ENCODE results near the gene MGAT5. TPM values are rescaled to one million over a fixed set of nuclear protein-coding genes. Genes with fewer than 3 reads are reported as not detected.

Gene MGAT5
- total RNA-seq, 4 donors from 2014 or later = 32.4 to 65.9 (median 46.6) TPM

DNA sequence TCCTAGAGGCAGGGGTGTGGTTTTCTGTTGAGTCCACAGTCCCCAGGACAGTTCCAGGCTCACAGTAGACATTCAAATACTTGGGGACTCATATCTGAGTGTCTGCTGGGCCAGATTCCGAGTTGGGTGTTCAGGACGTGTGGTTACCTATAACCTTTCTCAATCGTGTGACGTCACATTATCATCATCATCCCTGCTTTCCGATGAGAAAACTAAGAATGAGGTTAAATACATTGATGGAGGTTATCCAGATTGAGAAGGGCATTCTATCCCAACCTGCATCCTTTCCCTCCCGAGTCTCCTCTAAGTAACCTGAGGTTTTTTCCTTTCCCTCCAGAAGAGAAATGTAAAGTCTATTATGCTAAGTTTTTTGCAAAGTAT is 204.6 kb downstream of the MGAT5 start:
- no peak overlapping the region for H3K27ac ChIP-seq
- TF ChIP-seq POLR2AphosphoS5 (IDR thresholded peaks at IDR 0.05) = no peak
- TF ChIP-seq EP300 (IDR thresholded peaks at IDR 0.05) = no peak
- TF ChIP-seq, protein P1, sequence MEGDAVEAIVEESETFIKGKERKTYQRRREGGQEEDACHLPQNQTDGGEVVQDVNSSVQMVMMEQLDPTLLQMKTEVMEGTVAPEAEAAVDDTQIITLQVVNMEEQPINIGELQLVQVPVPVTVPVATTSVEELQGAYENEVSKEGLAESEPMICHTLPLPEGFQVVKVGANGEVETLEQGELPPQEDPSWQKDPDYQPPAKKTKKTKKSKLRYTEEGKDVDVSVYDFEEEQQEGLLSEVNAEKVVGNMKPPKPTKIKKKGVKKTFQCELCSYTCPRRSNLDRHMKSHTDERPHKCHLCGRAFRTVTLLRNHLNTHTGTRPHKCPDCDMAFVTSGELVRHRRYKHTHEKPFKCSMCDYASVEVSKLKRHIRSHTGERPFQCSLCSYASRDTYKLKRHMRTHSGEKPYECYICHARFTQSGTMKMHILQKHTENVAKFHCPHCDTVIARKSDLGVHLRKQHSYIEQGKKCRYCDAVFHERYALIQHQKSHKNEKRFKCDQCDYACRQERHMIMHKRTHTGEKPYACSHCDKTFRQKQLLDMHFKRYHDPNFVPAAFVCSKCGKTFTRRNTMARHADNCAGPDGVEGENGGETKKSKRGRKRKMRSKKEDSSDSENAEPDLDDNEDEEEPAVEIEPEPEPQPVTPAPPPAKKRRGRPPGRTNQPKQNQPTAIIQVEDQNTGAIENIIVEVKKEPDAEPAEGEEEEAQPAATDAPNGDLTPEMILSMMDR (IDR thresholded peaks at IDR 0.05) = no peak
- TF ChIP-seq POLR2A (IDR thresholded peaks at IDR 0.05) = no peak
- H3K9me3 ChIP-seq = no peaks in the 10 kb centered on the region
- H3K27me3 ChIP-seq = no peaks in the 10 kb centered on the region
- peaks cover 0 to 7% of the 10 kb centered on the region in 2 donors for H3K36me3 ChIP-seq
- 40 to 88% methylated on average over 1 to 5 of the region's 6 CpGs for WGBS, 2 donors (ENCODE audit: low coverage in 1 of 2)
- ATAC-seq = no peak
- no peak overlapping the region for H3K4me3 ChIP-seq
- no peaks in the 10 kb centered on the region for H3K4me1 ChIP-seq

GRCh38 chr2:134458950-134459349 is 205.1 kb downstream of the MGAT5 start:
- no peak for ATAC-seq
- Histone ChIP-seq H3K4me3 (no peak overlapping the region), H3K36me3 (peaks cover 0 to 7% of the 10 kb centered on the region in 2 donors), H3K27me3 (no peaks in the 10 kb centered on the region), H3K9me3 (no peaks in the 10 kb centered on the region), H3K4me1 (no peaks in the 10 kb centered on the region), H3K27ac (no peak overlapping the region)
- TF ChIP-seq POLR2A (IDR thresholded peaks at IDR 0.05) = no peak
- WGBS, 2 donors (ENCODE audit: low coverage in 1 of 2) = 96% methylated on average over 4 of the region's 10 CpGs; no CpG with 5 or more reads in 1 of the 2 donors

DNA sequence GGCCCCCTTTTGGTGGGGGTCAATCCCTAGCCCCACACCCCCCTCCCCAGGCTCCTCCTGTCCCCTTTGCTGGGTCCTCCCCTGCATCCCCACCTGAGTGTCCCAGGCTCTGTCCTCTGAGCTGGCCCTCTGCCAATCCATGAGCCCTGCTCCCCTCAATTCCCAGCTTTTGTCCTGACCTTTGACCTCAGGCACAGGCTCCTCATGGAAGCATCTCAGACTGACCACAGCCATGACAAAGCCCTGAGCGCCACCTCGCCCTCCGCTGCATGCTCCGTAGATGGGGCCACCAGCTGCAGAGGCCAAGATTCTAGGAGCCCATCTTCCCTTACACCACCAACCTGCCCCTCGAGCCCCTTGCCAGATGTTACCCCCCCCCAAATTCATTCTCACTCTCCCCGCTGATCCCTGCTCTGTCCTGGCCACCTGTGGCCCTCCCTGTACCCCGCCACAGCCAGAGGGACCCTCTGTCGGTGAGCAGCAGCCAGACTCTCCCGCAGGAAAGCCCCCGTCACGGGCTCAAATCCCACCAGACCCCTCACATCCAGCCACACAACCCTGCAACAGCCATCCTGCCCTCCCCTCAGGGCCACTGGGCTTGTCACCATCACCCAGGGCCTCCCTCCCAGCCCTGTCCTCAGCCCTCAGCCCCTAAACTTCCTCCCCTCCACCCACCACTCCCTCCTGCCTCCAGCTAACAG is 206.0 kb downstream of the MGAT5 start:
- Histone ChIP-seq H3K36me3 (peaks cover 0 to 7% of the 10 kb centered on the region in 2 donors), H3K9me3 (no peaks in the 10 kb centered on the region), H3K4me1 (no peaks in the 10 kb centered on the region), H3K27me3 (no peaks in the 10 kb centered on the region), H3K4me3 (no peak overlapping the region), H3K27ac (no peak overlapping the region)
- ATAC-seq = no peak
- TF ChIP-seq POLR2A (IDR thresholded peaks at IDR 0.05) (no peak), EP300 (IDR thresholded peaks at IDR 0.05) (no peak), POLR2AphosphoS5 (IDR thresholded peaks at IDR 0.05) (no peak)
- TF ChIP-seq, protein P1 (IDR thresholded peaks at IDR 0.05) = no peak
- 82 to 86% methylated on average over 2 to 7 of the region's 11 CpGs for WGBS, 2 donors (ENCODE audit: low coverage in 1 of 2)

GRCh38 chr2:134460583-134460998 is 206.7 kb downstream of the MGAT5 start:
- no peak for ATAC-seq
- TF ChIP-seq POLR2AphosphoS5 (IDR thresholded peaks at IDR 0.05) (no peak), EP300 (IDR thresholded peaks at IDR 0.05) (no peak), POLR2A (IDR thresholded peaks at IDR 0.05) (no peak)
- TF ChIP-seq, protein P1 (IDR thresholded peaks at IDR 0.05) = peak in 3 of 4 experiments; percentile 20 to 46 (median 30)
- Histone ChIP-seq H3K4me3 (no peak overlapping the region), H3K27me3 (no peaks in the 10 kb centered on the region), H3K36me3 (peaks cover 0 to 7% of the 10 kb centered on the region in 2 donors), H3K27ac (no peak overlapping the region), H3K9me3 (no peaks in the 10 kb centered on the region), H3K4me1 (no peaks in the 10 kb centered on the region)
- WGBS, 2 donors (ENCODE audit: low coverage in 1 of 2) = no CpG with 5 or more reads among the region's 8 CpGs

- Histone ChIP-seq H3K36me3 (peaks cover 0 to 2% of the 10 kb centered on the region in 2 donors), H3K4me1 (no peaks in the 10 kb centered on the region), H3K4me3 (no peak overlapping the region), H3K27ac (no peak overlapping the region), H3K27me3 (no peaks in the 10 kb centered on the region), H3K9me3 (no peaks in the 10 kb centered on the region)
- whole genome bisulfite sequencing, 2 donors (ENCODE audit: low coverage in 1 of 2) = 74% methylated on average over 4 of the region's 6 CpGs; no CpG with 5 or more reads in 1 of the 2 donors
- no peak for ATAC-seq
- TF ChIP-seq, protein P1 (IDR thresholded peaks at IDR 0.05) = no peak
- TF ChIP-seq POLR2A (IDR thresholded peaks at IDR 0.05) (no peak), POLR2AphosphoS5 (IDR thresholded peaks at IDR 0.05) (no peak), EP300 (IDR thresholded peaks at IDR 0.05) (no peak)
Observed at GRCh38 chr2:134461511-134461910, 207.6 kb downstream of the MGAT5 start.
